SKM-1 treated with dmso at 0.1 percent for 144 hours (cell line): ENCODE measurements around the gene KBTBD4.
"Not testable (repeated sequence)": the region's sequence is repeated elsewhere in the genome, so short reads cannot be mapped to it uniquely, and the experiment has no call there.

Source experiments
- DNase-seq: peaks from one replicate; lab custom pipeline; 2025; ENCODE audit not compliant: unreplicated experiment; lab: John Stamatoyannopoulos, UW

KBTBD4 gene

GRCh38 chr11:47562393-47562792 lies 16.4 kb downstream of the KBTBD4 start:
- not testable (repeated sequence) for DNase-seq

- no peak for DNase-seq
These were observed 18.3 kb downstream of the KBTBD4 start for GRCh38 chr11:47560426-47560825.

GRCh38 chr11:47558695-47559094 lies 20.1 kb downstream of the KBTBD4 start:
- DNase-seq = no peak

- DNase-seq = not testable (repeated sequence)
These were observed 21.8 kb downstream of the KBTBD4 start for GRCh38 chr11:47557004-47557403.

- DNase-seq = no peak
These were observed 25.4 kb downstream of the KBTBD4 start for GRCh38 chr11:47553406-47553743.

- DNase-seq = peak; percentile 86
These were observed 26.0 kb downstream of the KBTBD4 start, which contains the start of gene CELF1 for GRCh38 chr11:47552566-47553405. TSS of gene CELF1 (minus strand) at chr11:47553132. CDS start at chr11:47499523, 53,609 bp downstream.

- no peak for DNase-seq
These were observed 26.7 kb downstream of the KBTBD4 start for GRCh38 chr11:47552056-47552565.

- no peak for DNase-seq
These were observed 27.7 kb downstream of the KBTBD4 start for GRCh38 chr11:47551086-47551485.

- DNase-seq = no peak
These were observed 28.3 kb downstream of the KBTBD4 start for GRCh38 chr11:47550288-47551047.

- not testable (repeated sequence) for DNase-seq
These were observed 32.5 kb downstream of the KBTBD4 start for GRCh38 chr11:47546274-47546673.

- no peak for DNase-seq
These were observed 33.5 kb downstream of the KBTBD4 start for GRCh38 chr11:47545298-47545697.

GRCh38 chr11:47541070-47541469 lies 37.7 kb downstream of the KBTBD4 start:
- DNase-seq = no peak

- no peak for DNase-seq
These were observed 39.1 kb downstream of the KBTBD4 start for GRCh38 chr11:47539681-47540039.

- DNase-seq = no peak
These were observed 39.8 kb downstream of the KBTBD4 start for GRCh38 chr11:47538741-47539565.

GRCh38 chr11:47536915-47537314 lies 41.9 kb downstream of the KBTBD4 start:
- DNase-seq = no peak

- no peak for DNase-seq
These were observed 44.0 kb downstream of the KBTBD4 start for GRCh38 chr11:47534704-47535251.

GRCh38 chr11:47533690-47534151 lies 45.0 kb downstream of the KBTBD4 start:
- no peak for DNase-seq

- DNase-seq = no peak
These were observed 46.1 kb downstream of the KBTBD4 start for GRCh38 chr11:47532597-47533213.

GRCh38 chr11:47531666-47532065 lies 47.1 kb downstream of the KBTBD4 start:
- no peak for DNase-seq

GRCh38 chr11:47530721-47531120 lies 48.0 kb downstream of the KBTBD4 start:
- not testable (repeated sequence) for DNase-seq
